ENCODE results near the gene GLTPD2.
"Not testable (repeated sequence)": the region's sequence is repeated elsewhere in the genome, so short reads cannot be mapped to it uniquely, and the experiment has no call there.

GLTPD2 gene

DNA sequence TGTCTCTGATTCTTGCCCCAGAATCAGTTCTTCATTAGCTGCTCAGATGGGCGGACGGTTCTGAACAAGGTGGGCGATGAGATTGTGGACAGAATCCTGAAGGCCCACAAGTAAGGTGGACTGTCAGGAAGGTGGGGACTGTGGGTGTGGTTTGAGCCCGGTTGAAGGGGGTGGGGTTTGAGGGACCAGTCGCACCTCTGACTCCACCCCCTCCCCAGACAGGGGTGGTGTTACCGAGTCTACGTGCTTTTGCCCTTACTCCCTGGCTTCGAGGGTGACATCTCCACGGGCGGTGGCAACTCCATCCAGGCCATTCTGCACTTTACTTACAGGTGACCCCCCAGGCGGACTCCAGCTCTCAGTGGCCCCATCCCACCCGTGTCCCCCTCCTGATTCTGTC lies 29.5 kb downstream of the GLTPD2 start:
- no peak for FAIRE-seq
- TF ChIP-seq SPI1 (IDR thresholded peaks at IDR 0.05; ENCODE audit: low read depth, low read length) (no peak), POLR2A (IDR thresholded peaks at IDR 0.05; ENCODE audit: low read depth, low read length) (no peak), POLR2AphosphoS5 (IDR thresholded peaks at IDR 0.05; ENCODE audit: low read depth, low read length) (no peak), TAF1 (IDR thresholded peaks at IDR 0.05; ENCODE audit: low read depth, low read length) (no peak), PAX5 (IDR thresholded peaks at IDR 0.05; ENCODE audit: insufficient read depth, low read length, severe bottlenecking) (no peak), POU2F2 (IDR thresholded peaks at IDR 0.05; ENCODE audit: low read depth, low read length) (no peak)
- DNase-seq (ENCODE audit: insufficient read length, low spot score) = no peak

DNA sequence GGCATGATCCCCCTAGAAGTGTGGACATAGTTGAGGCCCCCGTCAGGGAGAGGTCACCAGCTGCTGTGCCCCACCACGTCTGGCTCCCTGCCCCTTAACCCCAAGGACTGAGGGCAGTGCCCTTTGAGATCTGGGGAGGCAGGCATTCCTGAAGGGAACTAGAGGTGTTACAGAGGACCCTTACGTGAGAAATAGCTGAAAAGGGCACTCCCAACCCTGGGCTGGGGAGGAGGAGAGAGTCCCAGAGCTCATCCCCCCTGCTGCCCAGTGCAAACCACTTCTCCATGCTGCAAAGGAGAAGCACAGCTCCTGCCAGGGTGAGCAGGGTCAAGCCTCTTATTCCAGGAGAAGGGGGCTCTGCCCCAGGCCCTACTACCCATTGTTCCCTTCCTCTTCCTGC lies 34.1 kb downstream of the GLTPD2 start:
- no peak for FAIRE-seq
- DNase-seq (ENCODE audit: insufficient read length, low spot score) = no peak
- TF ChIP-seq POLR2A (IDR thresholded peaks at IDR 0.05; ENCODE audit: low read depth, low read length) (no peak), TAF1 (IDR thresholded peaks at IDR 0.05; ENCODE audit: low read depth, low read length) (no peak), POLR2AphosphoS5 (IDR thresholded peaks at IDR 0.05; ENCODE audit: low read depth, low read length) (no peak), PAX5 (IDR thresholded peaks at IDR 0.05; ENCODE audit: insufficient read depth, low read length, severe bottlenecking) (no peak), SPI1 (IDR thresholded peaks at IDR 0.05; ENCODE audit: low read depth, low read length) (no peak), POU2F2 (IDR thresholded peaks at IDR 0.05; ENCODE audit: low read depth, low read length) (no peak)

DNA sequence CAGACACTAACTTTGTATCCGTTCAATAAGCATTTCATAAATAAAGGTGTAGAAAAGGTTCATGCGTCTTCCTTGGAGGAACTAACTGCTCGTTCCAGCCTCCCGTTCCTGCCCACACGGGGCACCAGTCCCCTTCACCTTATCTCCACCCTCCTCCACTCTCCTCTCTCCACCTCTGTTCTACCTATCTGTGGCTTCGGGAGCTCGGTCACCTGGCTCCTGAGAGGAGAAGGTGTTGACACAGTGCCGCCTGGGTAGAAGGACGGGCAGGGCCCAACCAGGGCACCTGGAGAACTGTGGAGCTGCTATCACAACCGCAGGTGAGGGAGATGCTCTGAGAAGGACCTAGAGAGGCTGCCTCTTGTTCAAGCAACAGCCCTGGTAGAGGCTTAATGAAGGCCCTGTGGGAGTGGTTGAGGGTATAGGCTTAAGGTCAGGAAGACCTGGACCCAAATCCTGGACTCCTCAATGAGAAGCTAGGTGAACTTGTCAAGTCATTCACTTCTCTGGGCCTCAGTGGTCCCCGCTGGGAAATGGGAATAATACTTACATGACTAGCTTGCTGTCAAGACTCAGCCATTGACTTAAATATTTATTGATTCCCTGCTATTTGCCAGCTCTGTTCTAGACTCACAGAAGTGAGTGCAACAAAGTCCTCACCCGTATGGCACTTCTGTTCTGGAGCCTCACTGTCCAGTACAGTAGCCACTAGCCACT lies 34.8 kb downstream of the GLTPD2 start:
- DNase-seq (ENCODE audit: insufficient read length, low spot score) (no peak), FAIRE-seq (no peak)
- TF ChIP-seq PAX5 (IDR thresholded peaks at IDR 0.05; ENCODE audit: insufficient read depth, low read length, severe bottlenecking) = no peak
- TF ChIP-seq TAF1 (IDR thresholded peaks at IDR 0.05; ENCODE audit: low read depth, low read length) = no peak
- no peak for TF ChIP-seq POU2F2 (IDR thresholded peaks at IDR 0.05; ENCODE audit: low read depth, low read length)
- TF ChIP-seq POLR2A (IDR thresholded peaks at IDR 0.05; ENCODE audit: low read depth, low read length) = no peak
- TF ChIP-seq SPI1 (IDR thresholded peaks at IDR 0.05; ENCODE audit: low read depth, low read length) = no peak
- TF ChIP-seq POLR2AphosphoS5 (IDR thresholded peaks at IDR 0.05; ENCODE audit: low read depth, low read length) = no peak

DNA sequence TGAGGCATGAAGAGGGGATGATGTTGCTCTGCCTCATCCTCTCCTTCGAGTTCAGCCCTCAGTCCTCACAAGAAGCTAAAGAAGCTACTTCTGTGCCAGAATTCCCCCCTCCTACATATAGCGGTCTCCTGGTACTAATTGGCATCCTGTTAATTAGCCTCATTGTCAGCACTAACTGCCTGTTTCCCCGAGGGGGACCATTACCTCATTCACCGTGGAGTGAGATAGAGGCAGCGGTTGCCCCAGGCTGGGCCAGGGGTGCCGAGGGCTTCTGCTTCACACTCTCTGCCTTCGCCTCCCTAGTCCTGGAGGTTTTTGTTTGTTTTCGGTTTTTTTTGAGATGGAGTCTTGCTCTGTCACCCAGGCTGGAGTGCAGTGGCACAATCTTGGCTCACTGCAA lies 38.6 kb downstream of the GLTPD2 start:
- no peak for FAIRE-seq
- DNase-seq (ENCODE audit: insufficient read length, low spot score) = no peak
- TF ChIP-seq PAX5 (IDR thresholded peaks at IDR 0.05; ENCODE audit: insufficient read depth, low read length, severe bottlenecking) = no peak
- no peak for TF ChIP-seq SPI1 (IDR thresholded peaks at IDR 0.05; ENCODE audit: low read depth, low read length)
- no peak for TF ChIP-seq POLR2A (IDR thresholded peaks at IDR 0.05; ENCODE audit: low read depth, low read length)
- TF ChIP-seq POLR2AphosphoS5 (IDR thresholded peaks at IDR 0.05; ENCODE audit: low read depth, low read length) = no peak
- TF ChIP-seq POU2F2 (IDR thresholded peaks at IDR 0.05; ENCODE audit: low read depth, low read length) = no peak
- TF ChIP-seq TAF1 (IDR thresholded peaks at IDR 0.05; ENCODE audit: low read depth, low read length) = no peak

DNA sequence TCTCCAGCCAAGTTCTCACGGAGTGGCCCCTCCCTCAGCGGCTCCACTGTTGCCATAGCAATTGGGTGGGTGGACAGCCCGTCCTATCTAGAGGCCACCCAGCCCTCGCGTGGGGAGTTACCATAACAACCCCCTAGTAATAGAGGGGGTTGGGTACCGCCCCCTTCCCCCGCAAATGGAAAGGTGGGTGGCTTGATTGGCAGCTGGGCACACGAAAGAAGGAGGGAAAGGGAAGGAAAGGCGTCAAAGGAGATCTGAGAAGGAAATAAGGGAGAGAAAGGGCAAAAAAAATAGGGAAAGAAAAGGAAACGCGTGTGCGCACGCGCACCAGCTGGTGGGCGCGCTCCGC lies 44.0 kb downstream of the GLTPD2 start:
- not testable (repeated sequence) for DNase-seq (ENCODE audit: insufficient read length, low spot score); FAIRE-seq

DNA sequence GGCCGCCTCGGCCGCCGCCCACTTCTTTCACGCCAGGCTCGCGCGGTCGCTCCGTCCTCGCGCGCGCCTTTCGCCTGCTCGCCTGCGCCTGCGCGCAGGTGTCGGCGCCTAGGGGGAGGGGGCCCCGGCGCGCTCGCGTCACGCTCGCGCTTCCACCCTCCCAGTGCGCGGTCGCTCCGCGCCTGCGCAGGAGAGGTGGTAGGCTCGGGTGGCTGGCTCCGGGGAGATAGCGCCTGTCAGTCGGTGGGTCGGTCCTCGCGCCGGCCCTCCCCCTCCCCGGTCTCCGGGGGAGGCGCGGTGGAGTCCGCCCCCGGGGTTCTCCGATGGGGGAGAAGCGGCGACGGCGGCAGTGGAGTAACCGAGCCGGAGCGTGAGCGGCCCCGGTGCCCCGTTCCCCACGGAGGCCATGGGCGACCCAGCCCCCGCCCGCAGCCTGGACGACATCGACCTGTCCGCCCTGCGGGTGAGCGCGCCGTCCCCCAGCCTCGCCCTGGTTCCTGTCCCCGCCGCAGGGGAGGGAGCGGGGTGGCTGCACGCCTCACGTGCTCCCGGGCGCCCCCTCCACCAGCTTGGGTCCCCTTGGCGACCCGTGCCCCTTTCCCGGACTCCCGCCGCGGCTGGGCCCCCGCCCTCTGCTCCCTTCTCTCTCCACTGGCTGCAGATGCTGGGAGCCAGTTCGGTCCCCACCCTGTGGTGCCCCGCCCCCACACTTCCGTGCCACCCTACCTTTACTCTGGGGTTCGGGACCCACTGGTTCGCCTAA lies 44.6 kb downstream of the GLTPD2 start, which contains the start of gene MINK1:
Gene MINK1, plus strand, starts transcription at position 163 of the 763 bp plus-strand sequence. Its CDS starts 244 bp downstream, at position 407.
- TF ChIP-seq POLR2AphosphoS5 (IDR thresholded peaks at IDR 0.05; ENCODE audit: low read depth, low read length) (peak; percentile 36; the same call in 1 of the 2 replicates), SPI1 (IDR thresholded peaks at IDR 0.05; ENCODE audit: low read depth, low read length) (0 out of 2 replicates have a peak, but pooled peaks have one; percentile 4), TAF1 (IDR thresholded peaks at IDR 0.05; ENCODE audit: low read depth, low read length) (no peak), POU2F2 (IDR thresholded peaks at IDR 0.05; ENCODE audit: low read depth, low read length) (0 out of 2 replicates have a peak, but pooled peaks have one; percentile 22), PAX5 (IDR thresholded peaks at IDR 0.05; ENCODE audit: insufficient read depth, low read length, severe bottlenecking) (peak; percentile 85), POLR2A (IDR thresholded peaks at IDR 0.05; ENCODE audit: low read depth, low read length) (no peak)
- peak; percentile 99 for DNase-seq (ENCODE audit: insufficient read length, low spot score)
- peak; percentile 97 for FAIRE-seq

DNA sequence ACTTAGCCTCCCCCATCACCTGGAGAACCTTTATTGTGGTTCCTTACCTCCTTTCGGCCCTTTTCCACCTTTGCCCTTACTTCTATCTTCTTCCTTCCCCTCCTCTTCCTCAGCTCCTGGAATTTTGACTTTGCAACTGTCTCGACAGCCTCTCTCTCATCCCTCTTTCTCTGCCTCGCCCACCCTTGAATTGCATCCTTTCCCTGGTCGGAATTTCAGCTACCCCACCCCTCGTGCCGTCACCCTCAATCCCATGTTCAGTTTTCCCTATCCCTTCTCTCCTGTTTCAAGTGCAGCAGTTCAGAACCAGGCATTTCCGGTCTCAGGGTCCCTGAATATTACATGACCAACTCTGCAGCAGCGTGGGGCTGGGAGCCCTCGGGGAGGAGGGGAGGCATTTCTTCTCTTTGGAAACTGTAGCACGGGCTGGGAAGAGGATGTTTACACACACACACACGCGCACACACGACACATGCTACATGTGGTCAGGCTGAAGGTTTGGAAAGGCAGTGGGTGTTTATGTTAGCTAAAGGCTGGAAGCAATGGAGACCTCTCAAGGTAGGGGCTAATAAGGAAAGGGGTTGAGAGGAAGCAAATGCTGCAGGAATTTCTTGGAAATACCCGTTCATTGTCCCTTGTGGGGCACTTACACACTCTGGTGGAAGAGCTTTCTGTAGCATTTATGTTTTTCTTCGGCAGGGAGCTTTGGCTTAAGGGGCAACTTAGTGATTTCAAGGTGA lies 45.3 kb downstream of the GLTPD2 start:
- FAIRE-seq = peak; percentile 66
- TF ChIP-seq POLR2AphosphoS5 (IDR thresholded peaks at IDR 0.05; ENCODE audit: low read depth, low read length) (no peak), SPI1 (IDR thresholded peaks at IDR 0.05; ENCODE audit: low read depth, low read length) (no peak), PAX5 (IDR thresholded peaks at IDR 0.05; ENCODE audit: insufficient read depth, low read length, severe bottlenecking) (no peak), POLR2A (IDR thresholded peaks at IDR 0.05; ENCODE audit: low read depth, low read length) (no peak), TAF1 (IDR thresholded peaks at IDR 0.05; ENCODE audit: low read depth, low read length) (no peak), POU2F2 (IDR thresholded peaks at IDR 0.05; ENCODE audit: low read depth, low read length) (no peak)

DNA sequence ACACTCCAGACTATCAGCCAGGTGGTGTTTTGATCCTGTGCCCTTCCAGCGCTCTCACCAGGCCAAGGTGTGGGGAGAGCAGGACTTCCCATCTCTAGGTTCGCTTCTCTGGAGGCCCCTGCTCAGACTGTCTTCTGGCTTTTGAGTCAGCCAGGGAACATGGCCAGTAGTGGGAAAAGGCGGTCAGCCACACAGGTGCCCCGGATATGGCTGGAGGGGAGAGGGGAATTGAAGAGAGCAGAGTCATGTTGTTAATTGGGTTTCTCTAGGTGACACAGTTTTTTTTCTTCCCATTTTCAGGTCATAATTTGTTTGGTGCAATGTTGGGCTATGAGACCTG lies 45.9 kb downstream of the GLTPD2 start:
- no peak for TF ChIP-seq SPI1 (IDR thresholded peaks at IDR 0.05; ENCODE audit: low read depth, low read length)
- no peak for TF ChIP-seq TAF1 (IDR thresholded peaks at IDR 0.05; ENCODE audit: low read depth, low read length)
- no peak for TF ChIP-seq POLR2AphosphoS5 (IDR thresholded peaks at IDR 0.05; ENCODE audit: low read depth, low read length)
- no peak for TF ChIP-seq POU2F2 (IDR thresholded peaks at IDR 0.05; ENCODE audit: low read depth, low read length)
- no peak for TF ChIP-seq POLR2A (IDR thresholded peaks at IDR 0.05; ENCODE audit: low read depth, low read length)
- no peak for TF ChIP-seq PAX5 (IDR thresholded peaks at IDR 0.05; ENCODE audit: insufficient read depth, low read length, severe bottlenecking)
- FAIRE-seq (no peak), DNase-seq (ENCODE audit: insufficient read length, low spot score) (no peak)

More for the DNA sequence above, 45.3 kb downstream of the GLTPD2 start:
- DNase-seq (ENCODE audit: insufficient read length, low spot score) = no peak

DNA sequence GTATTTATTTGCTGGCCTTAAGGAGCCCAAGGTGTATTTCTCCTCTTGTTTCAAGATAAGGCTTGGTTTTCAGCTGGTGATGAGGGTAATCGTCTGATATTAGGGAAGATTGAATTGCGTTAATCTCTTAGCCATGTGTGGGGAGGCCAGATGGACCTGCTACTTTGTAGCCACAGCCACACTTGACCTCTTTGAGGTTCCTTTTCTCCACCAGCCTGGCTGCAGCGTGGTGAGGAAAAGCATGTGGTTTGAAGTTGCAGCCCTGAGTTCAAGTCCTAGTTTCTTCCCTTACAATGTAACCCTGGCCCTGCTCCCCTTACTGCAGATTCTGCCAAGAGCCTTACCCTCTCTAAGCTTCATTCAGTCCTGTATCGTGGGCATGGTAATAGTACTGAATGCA lies 47.5 kb downstream of the GLTPD2 start:
- DNase-seq (ENCODE audit: insufficient read length, low spot score) (no peak), FAIRE-seq (no peak)
- TF ChIP-seq POU2F2 (IDR thresholded peaks at IDR 0.05; ENCODE audit: low read depth, low read length) = no peak
- no peak for TF ChIP-seq SPI1 (IDR thresholded peaks at IDR 0.05; ENCODE audit: low read depth, low read length)
- no peak for TF ChIP-seq POLR2AphosphoS5 (IDR thresholded peaks at IDR 0.05; ENCODE audit: low read depth, low read length)
- no peak for TF ChIP-seq POLR2A (IDR thresholded peaks at IDR 0.05; ENCODE audit: low read depth, low read length)
- TF ChIP-seq TAF1 (IDR thresholded peaks at IDR 0.05; ENCODE audit: low read depth, low read length) = no peak
- no peak for TF ChIP-seq PAX5 (IDR thresholded peaks at IDR 0.05; ENCODE audit: insufficient read depth, low read length, severe bottlenecking)
